ENCODE results near the gene FAM9A. TPM values are rescaled to one million over a fixed set of nuclear protein-coding genes. Genes with fewer than 3 reads are reported as not detected.

The FAM9A gene
- total RNA-seq, 4 donors from 2014 or later, result not detected

GRCh38 chrX:8748855-8749254 is 52.3 kb downstream of the FAM9A start:
- 5 to 9% methylated on average over 6 of the region's 6 CpGs for WGBS, 2 donors

GRCh38 chrX:8743126-8743732 is 58.0 kb downstream of the FAM9A start:
- peak; percentile 16 to 46 for DNase-seq (ENCODE audit: low spot score in 2 of 2)
- Histone ChIP-seq H3K36me3 (no peaks in the 10 kb centered on the region), H3K27me3 (peaks cover 0 to 12% of the 10 kb centered on the region in 2 donors), H3K4me1 (no peaks in the 10 kb centered on the region), H3K9me3 (no peaks in the 10 kb centered on the region), H3K4me3 (no peak overlapping the region), H3K27ac (no peak overlapping the region)
- TF ChIP-seq CTCF (IDR thresholded peaks at IDR 0.05) (peak; percentile 36 to 61 (median 53)), EP300 (IDR thresholded peaks at IDR 0.05) (no peak)
- WGBS, 2 donors, result 78 to 83% methylated on average over 8 to 11 of the region's 11 CpGs

More at GRCh38 chrX:8748855-8749254, 52.3 kb downstream of the FAM9A start:
- Histone ChIP-seq H3K27me3 (peaks cover 0 to 6% of the 10 kb centered on the region in 2 donors), H3K36me3 (no peaks in the 10 kb centered on the region), H3K4me1 (no peaks in the 10 kb centered on the region), H3K9me3 (no peaks in the 10 kb centered on the region), H3K27ac (no peak overlapping the region), H3K4me3 (no peak overlapping the region)
- no peak for TF ChIP-seq POLR2A (IDR thresholded peaks at IDR 0.05)
- peak; percentile 14 to 45 (median 39) for TF ChIP-seq CTCF (IDR thresholded peaks at IDR 0.05)
- DNase-seq (ENCODE audit: low spot score in 2 of 2), result no peak

- no peak overlapping the region for H3K27ac ChIP-seq
- WGBS, 2 donors, result 88 to 90% methylated on average over 7 to 10 of the region's 10 CpGs
Measured at GRCh38 chrX:8741981-8742380, 59.2 kb downstream of the FAM9A start.

More at GRCh38 chrX:8741981-8742380, 59.2 kb downstream of the FAM9A start:
- H3K9me3 ChIP-seq, result no peaks in the 10 kb centered on the region
- TF ChIP-seq POLR2A (IDR thresholded peaks at IDR 0.05) (no peak), EP300 (IDR thresholded peaks at IDR 0.05) (no peak), CTCF (IDR thresholded peaks at IDR 0.05) (no peak)
- no peaks in the 10 kb centered on the region for H3K36me3 ChIP-seq
- H3K4me1 ChIP-seq, result no peaks in the 10 kb centered on the region
- DNase-seq (ENCODE audit: low spot score in 2 of 2), result no peak
- no peak overlapping the region for H3K4me3 ChIP-seq
- H3K27me3 ChIP-seq, result peaks cover 0 to 12% of the 10 kb centered on the region in 2 donors

Other genes starting within 250 kb of the FAM9A start
- 10 to 100 TPM in 3 of 4 donors, 1 to 10 TPM in 1; 7.5 to 14.4 (median 10.9) TPM for gene ANOS1, start 69.2 kb downstream of the FAM9A start, total RNA-seq
- gene FAM9B, start 232.7 kb upstream of the FAM9A start, total RNA-seq, result not detected